ENCODE measurements around the gene ATG101. TPM values are rescaled to one million over a fixed set of nuclear protein-coding genes. Genes with fewer than 3 reads are reported as not detected.

Gene ATG101
- total RNA-seq, 2 donors from 2014 or later = 26.4 to 30.8 TPM

DNA sequence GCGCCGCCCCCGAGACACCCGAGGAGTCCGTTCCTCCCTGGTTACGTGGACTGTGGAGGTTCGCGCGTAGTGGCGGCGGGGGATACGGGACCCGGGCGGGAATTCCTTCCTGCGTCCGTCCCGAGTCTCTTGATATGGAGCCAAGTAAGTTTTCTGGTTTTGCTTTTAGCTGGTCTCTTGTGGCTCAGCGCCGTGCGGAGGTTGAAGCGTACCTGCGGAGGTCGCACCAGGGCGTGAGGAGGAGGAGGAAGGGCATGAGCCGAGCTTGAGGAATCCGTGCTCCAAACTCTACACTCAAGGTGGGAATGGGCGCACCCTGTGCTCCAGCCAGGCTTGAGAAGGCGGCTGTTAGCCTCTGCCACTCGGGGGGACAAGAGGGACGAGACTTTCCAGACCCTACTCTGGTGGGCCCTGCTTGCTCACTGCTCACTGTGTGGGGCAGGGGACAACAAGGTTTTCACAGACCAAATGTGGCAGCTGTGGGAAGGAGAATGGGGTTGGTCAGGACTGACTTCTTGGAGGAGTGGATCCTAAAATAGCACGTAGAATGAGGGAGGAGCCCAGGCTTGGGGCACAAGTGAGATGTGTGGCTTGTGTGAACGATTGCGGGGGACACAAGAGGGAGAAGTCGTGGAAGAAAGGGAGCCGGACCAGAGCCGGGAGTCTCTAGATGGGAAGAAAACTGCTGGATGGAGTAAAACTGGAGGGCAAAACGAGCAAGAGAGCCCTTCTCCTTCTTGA is 577 bp downstream of the ATG101 start:
- no peak for DNase-seq (ENCODE audit: low spot score)
- intact Hi-C loops (cut with DNase I) = no loop called here

DNA sequence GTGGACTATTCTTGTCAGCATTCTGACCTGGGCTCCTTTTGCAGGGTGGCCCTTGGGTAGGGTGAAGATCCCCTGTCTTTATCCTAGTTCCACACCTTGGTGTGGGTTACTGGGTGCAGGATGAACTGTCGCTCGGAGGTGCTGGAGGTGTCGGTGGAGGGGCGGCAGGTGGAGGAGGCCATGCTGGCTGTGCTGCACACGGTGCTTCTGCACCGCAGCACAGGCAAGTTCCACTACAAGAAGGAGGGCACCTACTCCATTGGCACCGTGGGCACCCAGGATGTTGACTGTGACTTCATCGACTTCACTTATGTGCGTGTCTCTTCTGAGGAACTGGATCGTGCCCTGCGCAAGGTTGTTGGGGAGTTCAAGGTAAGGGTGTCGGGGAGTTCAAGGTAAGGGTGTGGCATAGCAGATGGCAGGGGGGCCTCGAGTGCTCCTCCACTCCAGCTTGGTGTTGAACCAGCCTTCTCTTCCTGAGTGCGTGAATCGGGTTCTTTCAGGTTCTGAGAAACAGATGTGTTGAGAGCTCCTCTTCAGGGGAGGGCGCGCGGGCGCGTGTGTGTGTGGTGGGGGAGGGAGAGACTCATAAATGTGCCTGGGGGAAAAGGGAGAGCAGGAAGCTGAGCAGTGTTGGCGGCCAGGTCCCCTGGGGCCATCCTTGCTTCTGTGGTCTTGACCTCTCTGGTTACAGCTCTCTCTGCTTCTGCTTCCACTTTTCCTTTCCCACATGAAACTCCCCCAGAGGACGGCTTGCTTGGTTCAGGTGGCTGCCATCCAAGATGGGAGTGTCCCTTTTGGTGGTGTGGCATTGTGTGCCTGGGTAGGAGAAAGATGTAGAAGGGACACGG is 4.0 kb downstream of the ATG101 start:
- DNase-seq (ENCODE audit: low spot score) = no peak

DNA sequence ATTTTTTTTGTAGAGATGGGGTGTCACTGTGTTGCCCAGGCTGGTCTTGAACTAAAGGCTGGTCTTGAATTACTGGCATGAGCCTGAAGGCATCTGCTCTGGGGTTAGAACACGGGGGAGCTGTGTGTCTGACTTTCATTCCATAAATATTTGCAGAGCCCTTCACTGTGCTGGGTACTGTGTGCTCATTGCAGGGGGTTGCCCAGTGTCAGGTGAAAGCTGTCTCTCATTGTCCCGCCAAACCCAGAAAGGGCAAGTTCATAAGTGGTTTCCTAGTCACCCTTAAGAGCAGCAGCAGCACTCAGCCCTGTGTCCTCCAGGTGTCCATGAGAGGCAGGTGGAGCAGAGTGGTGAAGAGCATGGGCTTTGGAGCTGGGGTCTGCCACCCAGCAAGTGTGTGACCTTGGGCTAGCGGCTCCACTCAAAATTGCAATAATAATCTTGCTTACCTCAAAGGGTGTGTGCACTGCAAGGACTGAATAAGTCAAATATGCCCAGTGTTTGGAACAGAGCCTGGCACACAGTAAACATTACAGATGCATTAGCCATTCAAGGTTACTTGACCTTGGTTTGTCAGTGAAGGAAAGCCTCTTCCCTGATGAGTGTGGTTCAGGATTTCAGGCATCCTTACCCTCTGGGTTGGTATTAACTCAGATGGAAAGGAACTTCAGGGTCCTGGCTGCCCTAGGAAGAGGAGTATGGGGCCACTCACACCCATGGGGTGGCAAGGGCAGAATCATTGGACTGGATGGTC is 5.4 kb downstream of the ATG101 start:
- DNase-seq (ENCODE audit: low spot score) = no peak
- intact Hi-C loops (cut with DNase I) = no loop called here

More for the DNA sequence above, 4.0 kb downstream of the ATG101 start:
- intact Hi-C loops (cut with DNase I) = no loop called here

- intact Hi-C loops (cut with DNase I) = no loop called here
- DNase-seq (ENCODE audit: low spot score) = no peak
Observed at GRCh38 chr12:52076811-52077210, 7.0 kb downstream of the ATG101 start.

GRCh38 chr12:52078276-52078675 is 8.5 kb downstream of the ATG101 start:
- intact Hi-C loops (cut with DNase I) = no loop called here
- no peak for DNase-seq (ENCODE audit: low spot score)

DNA sequence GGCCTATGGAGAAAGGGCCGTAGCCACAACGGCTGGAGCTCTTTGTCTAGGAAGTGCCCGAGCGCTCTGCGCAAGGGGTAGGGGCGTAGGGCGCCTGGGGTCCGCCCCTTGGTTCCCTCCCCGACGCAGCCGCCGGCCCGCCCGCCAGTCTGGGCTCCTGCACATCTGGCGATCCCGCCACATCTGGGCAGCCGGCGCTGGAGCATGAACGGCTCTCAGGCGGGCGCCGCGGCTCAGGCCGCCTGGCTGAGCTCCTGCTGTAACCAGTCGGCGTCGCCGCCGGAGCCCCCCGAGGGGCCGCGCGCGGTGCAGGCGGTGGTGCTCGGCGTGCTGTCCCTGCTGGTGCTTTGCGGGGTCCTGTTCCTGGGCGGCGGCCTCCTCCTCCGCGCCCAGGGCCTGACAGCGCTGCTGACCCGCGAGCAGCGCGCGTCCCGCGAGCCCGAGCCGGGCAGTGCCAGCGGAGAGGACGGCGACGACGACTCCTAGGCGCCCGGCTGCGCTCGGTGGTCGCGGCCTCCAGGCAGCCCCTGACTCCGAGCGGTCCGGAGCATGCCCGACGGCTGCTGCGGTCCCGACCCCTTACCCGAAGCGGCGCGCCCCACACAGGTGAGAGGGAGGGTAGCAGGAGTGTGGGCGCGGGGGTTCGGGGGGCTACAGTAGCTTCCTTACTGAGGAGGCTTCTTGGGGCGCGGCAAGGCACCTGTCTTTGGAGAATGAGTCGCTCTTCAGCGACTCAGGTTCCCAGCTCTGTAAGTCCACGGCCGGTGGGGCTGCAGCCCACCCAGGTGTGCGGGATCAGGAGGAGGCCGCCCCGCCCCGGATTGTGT is 10.0 kb downstream of the ATG101 start, which contains the start of gene SMIM41:
Gene SMIM41 (plus strand): TSS at position 129 of the 827 bp plus-strand sequence. CDS start 76 bp downstream, at position 205.
- intact Hi-C loops (cut with DNase I) = loop anchor here (5.0 kb wide), 2 partner anchors 52 to 72 kb away; partner anchors contain the start of gene TAMALIN (in 1 of the 2)
- DNase-seq (ENCODE audit: low spot score) = no peak

DNA sequence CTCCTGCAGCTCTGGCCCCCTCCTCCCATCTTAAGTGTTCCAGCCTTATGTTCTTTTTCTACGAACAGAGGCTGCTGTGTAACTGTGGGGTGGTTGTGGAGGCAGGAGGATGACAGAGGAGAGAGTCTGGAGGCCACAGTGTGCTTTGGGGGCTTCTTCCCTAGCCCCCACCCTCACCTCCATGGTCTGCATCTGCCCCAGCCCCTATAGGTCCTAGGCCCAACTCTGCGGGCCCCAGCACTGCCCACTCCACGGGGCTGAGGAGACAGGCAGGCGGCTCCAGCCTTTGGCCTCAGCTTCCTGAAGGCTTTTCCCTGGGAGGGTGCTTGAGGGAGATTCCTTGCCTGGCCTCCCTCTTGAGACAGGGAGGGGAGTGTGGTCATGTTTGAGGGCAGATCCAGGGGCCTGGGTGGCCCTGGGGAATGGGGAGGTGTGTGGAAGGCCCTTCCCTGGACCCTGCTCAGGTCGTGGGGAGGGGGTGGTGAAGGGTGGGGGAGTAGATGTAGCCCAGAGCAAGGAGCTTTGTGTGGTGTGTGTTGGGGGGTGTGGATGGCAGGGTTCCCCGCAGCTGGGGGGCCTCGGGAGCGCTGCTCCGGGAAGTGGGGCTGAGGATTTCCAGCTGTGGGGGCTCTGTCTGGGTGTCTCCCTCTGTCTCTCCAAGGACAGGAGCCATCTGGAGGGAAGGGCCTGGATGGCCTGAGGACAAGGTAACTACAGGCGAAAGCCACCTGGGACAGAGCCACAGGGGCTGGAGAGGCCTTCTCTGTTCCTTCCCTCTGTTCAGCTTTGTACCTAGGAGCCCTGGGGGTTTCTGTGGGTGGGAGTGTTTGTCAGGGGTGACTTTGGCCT is 10.8 kb downstream of the ATG101 start:
- no peak for DNase-seq (ENCODE audit: low spot score)
- intact Hi-C loops (cut with DNase I) = loop anchor here (5.0 kb wide), 2 partner anchors 53 to 73 kb away; partner anchors contain the start of gene TAMALIN (in 1 of the 2)

GRCh38 chr12:52081263-52081733 is 11.5 kb downstream of the ATG101 start:
- no peak for DNase-seq (ENCODE audit: low spot score)
- intact Hi-C loops (cut with DNase I) = loop anchor here (5.0 kb wide), 2 partner anchors 54 to 74 kb away; partner anchors contain the start of gene TAMALIN (in 1 of the 2)

GRCh38 chr12:52082026-52082668 is 12.4 kb downstream of the ATG101 start:
- intact Hi-C loops (cut with DNase I) = loop anchor here (2.0 to 5.0 kb wide), 3 partner anchors 55 to 75 kb away; partner anchors contain the start of gene TAMALIN (in 1 of the 2)
- DNase-seq (ENCODE audit: low spot score) = no peak

DNA sequence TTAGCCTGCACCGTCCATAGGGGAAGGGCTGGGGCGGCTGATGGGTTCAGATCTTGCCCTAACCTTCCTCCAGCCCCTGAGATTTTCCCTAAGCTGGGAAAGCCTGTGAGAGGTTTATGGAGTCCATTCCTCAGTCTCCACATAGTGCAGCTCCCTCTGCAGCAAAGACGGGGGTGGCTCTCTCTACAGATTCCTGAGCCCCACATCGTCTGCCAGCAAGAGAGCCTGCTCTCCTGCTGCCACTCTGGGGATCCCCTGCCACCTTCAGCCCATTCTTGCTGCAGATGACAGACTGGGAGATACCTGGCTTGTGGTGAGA is 12.8 kb downstream of the ATG101 start:
- intact Hi-C loops (cut with DNase I) = loop anchor here (2.0 to 5.0 kb wide), 3 partner anchors 55 to 75 kb away; partner anchors contain the start of gene TAMALIN (in 1 of the 2)
- DNase-seq (ENCODE audit: low spot score) = no peak

GRCh38 chr12:52082988-52083637 is 13.3 kb downstream of the ATG101 start:
- intact Hi-C loops (cut with DNase I) = loop anchor here (2.0 to 5.0 kb wide), 3 partner anchors 56 to 76 kb away; partner anchors contain the start of gene TAMALIN (in 1 of the 2)
- DNase-seq (ENCODE audit: low spot score) = peak; percentile 90

- no peak for DNase-seq (ENCODE audit: low spot score)
- intact Hi-C loops (cut with DNase I) = loop anchor here (2.0 to 5.0 kb wide), 3 partner anchors 56 to 76 kb away; partner anchors contain the start of gene TAMALIN (in 1 of the 2)
Observed at GRCh38 chr12:52083638-52083996, 13.8 kb downstream of the ATG101 start.

GRCh38 chr12:52084491-52085231 is 14.9 kb downstream of the ATG101 start:
- DNase-seq (ENCODE audit: low spot score) = no peak
- intact Hi-C loops (cut with DNase I) = loop anchor here (5.0 kb wide), 2 partner anchors 57 to 77 kb away; partner anchors contain the start of gene TAMALIN (in 1 of the 2)

DNA sequence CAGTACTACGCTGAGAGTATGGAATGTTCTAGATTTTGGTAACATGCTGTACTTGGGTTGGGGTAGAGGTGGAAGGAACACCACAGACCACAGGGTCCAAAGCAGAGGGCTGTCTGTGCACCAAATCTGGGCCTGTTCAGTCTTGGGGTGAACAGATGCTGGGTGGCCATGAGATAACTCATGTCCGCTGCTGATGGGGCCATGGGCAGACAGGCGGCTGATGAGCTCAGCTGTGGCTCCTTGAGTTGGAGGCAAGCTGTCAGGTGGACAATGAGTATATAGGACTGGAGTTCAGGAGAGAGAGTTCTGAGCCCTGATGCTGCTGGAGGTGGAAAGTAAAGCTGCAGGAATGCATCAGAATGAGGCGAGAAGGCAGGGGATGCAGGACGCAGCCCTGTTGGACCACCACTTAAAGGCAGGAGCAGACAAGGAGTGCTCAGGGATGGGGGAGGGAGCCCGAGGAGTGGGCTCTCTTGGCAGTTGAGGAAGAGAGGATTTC is 16.0 kb downstream of the ATG101 start:
- intact Hi-C loops (cut with DNase I) = no loop called here
- no peak for DNase-seq (ENCODE audit: low spot score)

DNA sequence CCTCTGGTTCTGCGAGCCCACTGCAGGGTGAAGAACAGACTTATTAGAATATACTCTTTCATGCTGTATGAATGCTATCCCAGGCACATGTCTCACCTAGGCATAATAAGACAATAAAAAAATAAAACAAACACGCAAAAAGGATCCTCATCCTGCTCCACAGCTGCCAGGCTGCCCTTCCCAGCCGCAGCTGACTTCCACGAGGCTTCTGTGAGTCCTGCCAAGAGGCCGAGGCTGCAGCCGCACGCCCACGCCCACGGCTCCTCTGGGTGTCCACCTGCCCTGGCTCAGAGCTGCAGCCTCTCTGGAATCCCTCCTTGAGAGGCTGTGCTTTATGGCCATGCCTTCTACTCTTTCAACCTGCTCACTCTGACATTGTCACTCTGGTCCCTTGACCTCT is 16.6 kb downstream of the ATG101 start:
- intact Hi-C loops (cut with DNase I) = no loop called here
- DNase-seq (ENCODE audit: low spot score) = no peak

Measured in posterior vena cava (tissue), 2 donors.